ENCODE measurements around the gene GBA2.
A peak's percentile ranks its signal among the peaks of the same experiment; 100 is the strongest.

GBA2 gene

GRCh38 chr9:35691757-35692301, 57.2 kb downstream of the GBA2 start:
- POLR2A ChIA-PET = interaction anchor here (0.6 to 1.4 kb wide), 2 partner anchors 75 to 1714 kb away, joined by 3 read pairs; no protein-coding TSS in a partner anchor
- TF ChIP-seq, protein P1, sequence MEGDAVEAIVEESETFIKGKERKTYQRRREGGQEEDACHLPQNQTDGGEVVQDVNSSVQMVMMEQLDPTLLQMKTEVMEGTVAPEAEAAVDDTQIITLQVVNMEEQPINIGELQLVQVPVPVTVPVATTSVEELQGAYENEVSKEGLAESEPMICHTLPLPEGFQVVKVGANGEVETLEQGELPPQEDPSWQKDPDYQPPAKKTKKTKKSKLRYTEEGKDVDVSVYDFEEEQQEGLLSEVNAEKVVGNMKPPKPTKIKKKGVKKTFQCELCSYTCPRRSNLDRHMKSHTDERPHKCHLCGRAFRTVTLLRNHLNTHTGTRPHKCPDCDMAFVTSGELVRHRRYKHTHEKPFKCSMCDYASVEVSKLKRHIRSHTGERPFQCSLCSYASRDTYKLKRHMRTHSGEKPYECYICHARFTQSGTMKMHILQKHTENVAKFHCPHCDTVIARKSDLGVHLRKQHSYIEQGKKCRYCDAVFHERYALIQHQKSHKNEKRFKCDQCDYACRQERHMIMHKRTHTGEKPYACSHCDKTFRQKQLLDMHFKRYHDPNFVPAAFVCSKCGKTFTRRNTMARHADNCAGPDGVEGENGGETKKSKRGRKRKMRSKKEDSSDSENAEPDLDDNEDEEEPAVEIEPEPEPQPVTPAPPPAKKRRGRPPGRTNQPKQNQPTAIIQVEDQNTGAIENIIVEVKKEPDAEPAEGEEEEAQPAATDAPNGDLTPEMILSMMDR (IDR thresholded peaks at IDR 0.05; ENCODE audit: control extremely low read depth, extremely low read depth, low read depth, missing control alignments) = no peak
- CTCF ChIA-PET = interaction anchor here (0.9 to 2.5 kb wide), 5 partner anchors 8 to 88 kb away, joined by 3 to 12 read pairs (median 4); partner anchors contain the start of gene ARHGEF39
- DNase-seq (ENCODE audit: extremely low spot score) = no peak

- POLR2A ChIA-PET = interaction anchor here (1.1 to 1.4 kb wide), 3 partner anchors 16 to 75 kb away, joined by 3 read pairs; partner anchors contain the start of genes CCDC107 and RMRP
- no peak for DNase-seq (ENCODE audit: extremely low spot score)
- CTCF ChIA-PET = interaction anchor here (1.1 to 2.5 kb wide), 5 partner anchors 26 to 88 kb away, joined by 3 to 12 read pairs (median 4); partner anchors contain the start of gene ARHGEF39
- TF ChIP-seq, protein P1 (IDR thresholded peaks at IDR 0.05; ENCODE audit: control extremely low read depth, extremely low read depth, low read depth, missing control alignments) = no peak
These were observed 57.7 kb downstream of the GBA2 start for GRCh38 chr9:35691334-35691650.

- TF ChIP-seq, protein P1 (IDR thresholded peaks at IDR 0.05; ENCODE audit: control extremely low read depth, extremely low read depth, low read depth, missing control alignments) = no peak
- POLR2A ChIA-PET = interaction anchor here (0.9 to 1.4 kb wide), 4 partner anchors 15 to 74 kb away, joined by 3 read pairs; partner anchors contain the start of genes CCDC107 and RMRP
- CTCF ChIA-PET = interaction anchor here (1.0 to 2.5 kb wide), 7 partner anchors 19 to 87 kb away, joined by 3 to 12 read pairs (median 4); partner anchors contain the start of gene ARHGEF39
- DNase-seq (ENCODE audit: extremely low spot score) = peak; percentile 59
These were observed 58.3 kb downstream of the GBA2 start for GRCh38 chr9:35690614-35691333.

GRCh38 chr9:35690294-35690613, 58.8 kb downstream of the GBA2 start:
- CTCF ChIA-PET = interaction anchor here (1.0 to 2.5 kb wide), 6 partner anchors 18 to 87 kb away, joined by 3 to 12 read pairs (median 4); partner anchors contain the start of gene ARHGEF39
- TF ChIP-seq, protein P1 (IDR thresholded peaks at IDR 0.05; ENCODE audit: control extremely low read depth, extremely low read depth, low read depth, missing control alignments) = no peak
- DNase-seq (ENCODE audit: extremely low spot score) = peak; percentile 55
- POLR2A ChIA-PET = interaction anchor here (0.9 to 1.4 kb wide), 3 partner anchors 15 to 38 kb away, joined by 3 read pairs; partner anchors contain the start of genes CCDC107 and RMRP

GRCh38 chr9:35689542-35690293, 59.3 kb downstream of the GBA2 start, which contains the start of gene TPM2:
TPM2 (minus strand) TSS chr9:35689925; CDS start chr9:35689817, 108 bp downstream.
- ChIA-PET CTCF (interaction anchor here (1.0 to 2.5 kb wide), 7 partner anchors 14 to 79 kb away, joined by 3 to 12 read pairs (median 5); partner anchors contain the start of gene ARHGEF39), POLR2A (interaction anchor here (0.9 kb wide), 1 partner anchor 38 kb away, joined by 3 read pairs; no protein-coding TSS in a partner anchor)
- no peak for DNase-seq (ENCODE audit: extremely low spot score)
- TF ChIP-seq, protein P1 (IDR thresholded peaks at IDR 0.05; ENCODE audit: control extremely low read depth, extremely low read depth, low read depth, missing control alignments) = no peak
